Measurements from ENCODE around the gene PPFIA1. TPM values are rescaled to one million over a fixed set of nuclear protein-coding genes. Genes with fewer than 3 reads are reported as not detected.

PPFIA1 gene
- total and polyA plus RNA-seq, 2 of the 13 experiments (the other 11 are each of a cell fraction or from before 2014, with no cell fraction given): 29.9 to 45.2 TPM

GRCh38 chr11:70303070-70303469, 32.6 kb downstream of the PPFIA1 start (continued):
- no peak for TF ChIP-seq PCBP1 (IDR thresholded peaks at IDR 0.05; ENCODE audit: borderline replicate concordance, low read depth, low read length)

- Histone ChIP-seq H4K20me1 (ENCODE audit: insufficient read depth, low read length) (peaks cover 10% of the 10 kb centered on the region; the same call in 1 of the 2 replicates), H3K4me1 (ENCODE audit: insufficient read depth, low read length) (peaks cover 43% of the 10 kb centered on the region), H3K9ac (ENCODE audit: insufficient read depth, low read depth, low read length) (no peak overlapping the region), H3K9me3 (ENCODE audit: low read length) (no peaks in the 10 kb centered on the region), H3K79me2 (ENCODE audit: insufficient read depth, low read length) (peaks cover 17% of the 10 kb centered on the region), H3K36me3 (replicated peaks in 1 of 2; ENCODE audit: control insufficient read depth in 1 of 2, insufficient read depth in 2 of 2, low read length in 2 of 2) (peaks cover 5 to 8% of the 10 kb centered on the region in 2 experiments), H3K4me3 (replicated peaks in 1 of 3; ENCODE audit: insufficient read depth in 1 of 3, low read depth in 2 of 3, low read length in 3 of 3) (no peak overlapping the region), H2AFZ (ENCODE audit: low read length) (no peak overlapping the region), H3K27me3 (ENCODE audit: control insufficient read depth in 1 of 2, insufficient read depth in 2 of 2, low read length in 2 of 2) (no peaks in the 10 kb centered on the region), H3K27ac (ENCODE audit: extremely low read length, insufficient read depth, low read length) (peak overlapping the region; percentile 54), H3K4me2 (ENCODE audit: low read depth, low read length) (peak overlapping the region; percentile 29)
- no TSS peak for BruUV-seq (replicated peaks)
- no peak for FAIRE-seq
- DNase-seq (ENCODE audit: low spot score): no peak
- in situ Hi-C loops (cut with HindIII; ENCODE audit: extremely low pct_ligation_motif_present, low pct_unique_long_range_greater_than_20kb): no loop called here
- no peak for ATAC-seq
- intact Hi-C loops (cut with micrococcal nuclease; ENCODE audit: unreplicated experiment): no loop called here
- WGBS (ENCODE audit: low lambda C conversion rate): 85% methylated on average over 2 of the region's 2 CpGs
- ChIA-PET POLR2A (interaction anchor here (1.0 kb wide), 1 partner anchor 9 kb away, joined by 3 read pairs; no protein-coding TSS in a partner anchor), CTCF (ENCODE audit: low intra/inter-chr PET ratio, low total read pairs) (no interaction called here)
- TF ChIP-seq ZNF121 (CRISPR knock-in tag; IDR thresholded peaks at IDR 0.05) (peak; percentile 91), AGO2 (optimal IDR thresholded peaks at IDR 0.05; ENCODE audit: low read depth, low read length) (no peak)
Observed at GRCh38 chr11:70304208-70304603, 33.7 kb downstream of the PPFIA1 start.

DNA sequence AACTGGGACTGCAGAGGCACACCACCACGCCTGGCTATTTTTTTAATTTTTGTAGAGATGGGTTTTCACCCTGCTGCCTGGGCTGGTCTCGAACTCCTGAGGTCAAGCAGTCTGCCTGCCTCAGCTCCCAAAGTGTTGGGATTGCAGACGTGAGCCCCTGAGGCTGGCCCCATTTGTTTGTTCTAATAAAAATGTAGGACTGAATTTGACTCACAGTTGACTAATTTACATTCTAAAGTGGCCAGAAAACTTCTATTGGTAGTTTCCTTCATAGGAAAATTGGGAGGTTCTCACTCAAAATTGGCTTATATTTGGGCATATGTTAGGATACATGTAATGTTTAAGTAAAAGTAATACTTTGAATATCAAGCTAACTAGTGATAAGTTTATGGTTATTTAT, 35.0 kb downstream of the PPFIA1 start:
- intact Hi-C loops (cut with micrococcal nuclease; ENCODE audit: unreplicated experiment): no loop called here
- Histone ChIP-seq H3K36me3 (replicated peaks in 1 of 2; ENCODE audit: control insufficient read depth in 1 of 2, insufficient read depth in 2 of 2, low read length in 2 of 2) (peaks cover 0 to 3% of the 10 kb centered on the region in 2 experiments; a peak in 4 of 5 replicates), H3K4me2 (ENCODE audit: low read depth, low read length) (no peak overlapping the region), H4K20me1 (ENCODE audit: insufficient read depth, low read length) (peaks cover 7% of the 10 kb centered on the region; the same call in 1 of the 2 replicates), H3K9me3 (ENCODE audit: low read length) (no peaks in the 10 kb centered on the region), H3K27ac (ENCODE audit: extremely low read length, insufficient read depth, low read length) (no peak overlapping the region), H3K4me1 (ENCODE audit: insufficient read depth, low read length) (peaks cover 41% of the 10 kb centered on the region), H3K4me3 (replicated peaks in 1 of 3; ENCODE audit: insufficient read depth in 1 of 3, low read depth in 2 of 3, low read length in 3 of 3) (no peak overlapping the region), H3K79me2 (ENCODE audit: insufficient read depth, low read length) (peaks cover 16% of the 10 kb centered on the region), H3K27me3 (ENCODE audit: control insufficient read depth in 1 of 2, insufficient read depth in 2 of 2, low read length in 2 of 2) (no peaks in the 10 kb centered on the region), H2AFZ (ENCODE audit: low read length) (no peak overlapping the region), H3K9ac (ENCODE audit: insufficient read depth, low read depth, low read length) (no peak overlapping the region)
- POLR2A ChIA-PET: no interaction called here
- ATAC-seq (no peak), FAIRE-seq (no peak), DNase-seq (ENCODE audit: low spot score) (no peak)
- in situ Hi-C loops (cut with HindIII; ENCODE audit: extremely low pct_ligation_motif_present, low pct_unique_long_range_greater_than_20kb): no loop called here
- no peak for TF ChIP-seq TFE3 (CRISPR knock-in tag; IDR thresholded peaks at IDR 0.05)
- TF ChIP-seq ZSCAN21 (CRISPR knock-in tag; IDR thresholded peaks at IDR 0.05; ENCODE audit: borderline replicate concordance): no peak
- no peak for TF ChIP-seq ZBTB14 (CRISPR knock-in tag; IDR thresholded peaks at IDR 0.05)
- TF ChIP-seq, protein P1, sequence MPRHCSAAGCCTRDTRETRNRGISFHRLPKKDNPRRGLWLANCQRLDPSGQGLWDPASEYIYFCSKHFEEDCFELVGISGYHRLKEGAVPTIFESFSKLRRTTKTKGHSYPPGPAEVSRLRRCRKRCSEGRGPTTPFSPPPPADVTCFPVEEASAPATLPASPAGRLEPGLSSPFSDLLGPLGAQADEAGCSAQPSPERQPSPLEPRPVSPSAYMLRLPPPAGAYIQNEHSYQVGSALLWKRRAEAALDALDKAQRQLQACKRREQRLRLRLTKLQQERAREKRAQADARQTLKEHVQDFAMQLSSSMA (CRISPR knock-in tag; IDR thresholded peaks at IDR 0.05): no peak
- TF ChIP-seq MED1 (CRISPR knock-in tag; IDR thresholded peaks at IDR 0.05): no peak
- BruUV-seq (replicated peaks): no TSS peak
- WGBS (ENCODE audit: low lambda C conversion rate): 100% methylated on average over 3 of the region's 3 CpGs
- CTCF ChIA-PET (ENCODE audit: low intra/inter-chr PET ratio, low total read pairs): no interaction called here

Measured in HepG2 (cell line).